GM23248 (cell line): ENCODE results near the gene RYR3.

Experiments
- EZH2 ChIP-seq: fragments of 200-600 bp; sonication (generic); IDR thresholded peaks from 2 replicates; pipeline ENCODE4 v1.6.1; 2018; ENCODE audit warnings: antibody characterized with exemption, mild to moderate bottlenecking; ENCODE audit not compliant: insufficient read depth, poor library complexity, severe bottlenecking
- EZH2phosphoT487 ChIP-seq: fragments of 200-600 bp; sonication (generic); IDR thresholded peaks from 2 replicates; pipeline ENCODE4 v1.6.1; 2018; ENCODE audit warnings: antibody characterized with exemption, moderate library complexity, mild to moderate bottlenecking, low read depth; ENCODE audit not compliant: insufficient read depth

GRCh38 chr15:33328106-33328505, 17.3 kb downstream of the RYR3 start:
- TF ChIP-seq EZH2phosphoT487 (no peak), EZH2 (no peak)
